SH-SY5Y (cell line): ENCODE measurements around the gene ADAM15.

Experiments used
- GATA2 ChIP-seq: IDR thresholded peaks from 2 replicates; pipeline ENCODE4 v1.6.1; 2011; ENCODE audit warnings: mild to moderate bottlenecking, low read depth, low read length
- GATA3 ChIP-seq: IDR thresholded peaks from 2 replicates; pipeline ENCODE4 v1.6.1; 2011; ENCODE audit warnings: low read depth, mild to moderate bottlenecking, low read length, moderate library complexity

GRCh38 chr1:155044812-155045657 is 6.1 kb upstream of the ADAM15 start:
- TF ChIP-seq GATA2 (no peak), GATA3 (no peak)
